ENCODE data around the gene IL26.

IL26 gene

GRCh38 chr12:68225576-68226476 is at the start of gene IL26:
IL26 (minus strand) TSS chr12:68225810; CDS start chr12:68225756, 54 bp downstream.
- DNase-seq, result no peak

- DNase-seq, result no peak
Observed at GRCh38 chr12:68272732-68273131, 47.1 kb upstream of the IL26 start.

GRCh38 chr12:68271346-68271745 is 45.7 kb upstream of the IL26 start:
- DNase-seq, result no peak

GRCh38 chr12:68270358-68270757 is 44.7 kb upstream of the IL26 start:
- DNase-seq, result no peak

GRCh38 chr12:68269779-68270178 is 44.2 kb upstream of the IL26 start:
- DNase-seq, result no peak

GRCh38 chr12:68268967-68269366 is 43.4 kb upstream of the IL26 start:
- no peak for DNase-seq

GRCh38 chr12:68267892-68268396 is 42.3 kb upstream of the IL26 start:
- DNase-seq, result peak in 2 of 3 donors; percentile 40 to 42

- no peak for DNase-seq
Observed at GRCh38 chr12:68264857-68265256, 39.2 kb upstream of the IL26 start.

GRCh38 chr12:68264158-68264855 is 38.7 kb upstream of the IL26 start:
- DNase-seq, result peak; percentile 23 to 58 (median 45)

GRCh38 chr12:68263366-68263765 is 37.8 kb upstream of the IL26 start:
- DNase-seq, result no peak

- no peak for DNase-seq
Observed at GRCh38 chr12:68261896-68262295, 36.3 kb upstream of the IL26 start.

GRCh38 chr12:68260153-68260552 is 34.5 kb upstream of the IL26 start:
- DNase-seq, result no peak

- DNase-seq, result no peak
Observed at GRCh38 chr12:68259318-68259940, 33.8 kb upstream of the IL26 start.

GRCh38 chr12:68253504-68253903 is 27.9 kb upstream of the IL26 start, which contains the start of gene IL22:
IL22 (minus strand) TSS chr12:68253604; CDS start chr12:68253448, 156 bp downstream.
- DNase-seq, result no peak

- no peak for DNase-seq
Observed at GRCh38 chr12:68252077-68252476, 26.5 kb upstream of the IL26 start.

GRCh38 chr12:68250454-68250853 is 24.8 kb upstream of the IL26 start:
- no peak for DNase-seq

GRCh38 chr12:68247785-68248184 is 22.2 kb upstream of the IL26 start:
- no peak for DNase-seq

- no peak for DNase-seq
Observed at GRCh38 chr12:68246350-68246749, 20.7 kb upstream of the IL26 start.

- DNase-seq, result no peak
Observed at GRCh38 chr12:68245180-68246021, 19.8 kb upstream of the IL26 start.

- no peak for DNase-seq
Observed at GRCh38 chr12:68242777-68243176, 17.2 kb upstream of the IL26 start.

GRCh38 chr12:68240975-68241374 is 15.4 kb upstream of the IL26 start:
- DNase-seq, result peak; percentile 60 to 74 (median 72)

- DNase-seq, result peak; percentile 24 to 36 (median 26)
Observed at GRCh38 chr12:68240079-68240478, 14.5 kb upstream of the IL26 start.

Data from suppressor macrophage treated with lipopolysaccharide for 1 hour (primary cell).